GM10847 (cell line): ENCODE results near the gene MAP3K5.

Experiments used
- POLR2A ChIP-seq: IDR thresholded peaks from 2 replicates; pipeline ENCODE4 v1.6.1; 2011; ENCODE audit not compliant: insufficient read length; ENCODE audit errors: extremely low read depth

MAP3K5 gene, protein sequence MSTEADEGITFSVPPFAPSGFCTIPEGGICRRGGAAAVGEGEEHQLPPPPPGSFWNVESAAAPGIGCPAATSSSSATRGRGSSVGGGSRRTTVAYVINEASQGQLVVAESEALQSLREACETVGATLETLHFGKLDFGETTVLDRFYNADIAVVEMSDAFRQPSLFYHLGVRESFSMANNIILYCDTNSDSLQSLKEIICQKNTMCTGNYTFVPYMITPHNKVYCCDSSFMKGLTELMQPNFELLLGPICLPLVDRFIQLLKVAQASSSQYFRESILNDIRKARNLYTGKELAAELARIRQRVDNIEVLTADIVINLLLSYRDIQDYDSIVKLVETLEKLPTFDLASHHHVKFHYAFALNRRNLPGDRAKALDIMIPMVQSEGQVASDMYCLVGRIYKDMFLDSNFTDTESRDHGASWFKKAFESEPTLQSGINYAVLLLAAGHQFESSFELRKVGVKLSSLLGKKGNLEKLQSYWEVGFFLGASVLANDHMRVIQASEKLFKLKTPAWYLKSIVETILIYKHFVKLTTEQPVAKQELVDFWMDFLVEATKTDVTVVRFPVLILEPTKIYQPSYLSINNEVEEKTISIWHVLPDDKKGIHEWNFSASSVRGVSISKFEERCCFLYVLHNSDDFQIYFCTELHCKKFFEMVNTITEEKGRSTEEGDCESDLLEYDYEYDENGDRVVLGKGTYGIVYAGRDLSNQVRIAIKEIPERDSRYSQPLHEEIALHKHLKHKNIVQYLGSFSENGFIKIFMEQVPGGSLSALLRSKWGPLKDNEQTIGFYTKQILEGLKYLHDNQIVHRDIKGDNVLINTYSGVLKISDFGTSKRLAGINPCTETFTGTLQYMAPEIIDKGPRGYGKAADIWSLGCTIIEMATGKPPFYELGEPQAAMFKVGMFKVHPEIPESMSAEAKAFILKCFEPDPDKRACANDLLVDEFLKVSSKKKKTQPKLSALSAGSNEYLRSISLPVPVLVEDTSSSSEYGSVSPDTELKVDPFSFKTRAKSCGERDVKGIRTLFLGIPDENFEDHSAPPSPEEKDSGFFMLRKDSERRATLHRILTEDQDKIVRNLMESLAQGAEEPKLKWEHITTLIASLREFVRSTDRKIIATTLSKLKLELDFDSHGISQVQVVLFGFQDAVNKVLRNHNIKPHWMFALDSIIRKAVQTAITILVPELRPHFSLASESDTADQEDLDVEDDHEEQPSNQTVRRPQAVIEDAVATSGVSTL (N-terminal part only)

DNA sequence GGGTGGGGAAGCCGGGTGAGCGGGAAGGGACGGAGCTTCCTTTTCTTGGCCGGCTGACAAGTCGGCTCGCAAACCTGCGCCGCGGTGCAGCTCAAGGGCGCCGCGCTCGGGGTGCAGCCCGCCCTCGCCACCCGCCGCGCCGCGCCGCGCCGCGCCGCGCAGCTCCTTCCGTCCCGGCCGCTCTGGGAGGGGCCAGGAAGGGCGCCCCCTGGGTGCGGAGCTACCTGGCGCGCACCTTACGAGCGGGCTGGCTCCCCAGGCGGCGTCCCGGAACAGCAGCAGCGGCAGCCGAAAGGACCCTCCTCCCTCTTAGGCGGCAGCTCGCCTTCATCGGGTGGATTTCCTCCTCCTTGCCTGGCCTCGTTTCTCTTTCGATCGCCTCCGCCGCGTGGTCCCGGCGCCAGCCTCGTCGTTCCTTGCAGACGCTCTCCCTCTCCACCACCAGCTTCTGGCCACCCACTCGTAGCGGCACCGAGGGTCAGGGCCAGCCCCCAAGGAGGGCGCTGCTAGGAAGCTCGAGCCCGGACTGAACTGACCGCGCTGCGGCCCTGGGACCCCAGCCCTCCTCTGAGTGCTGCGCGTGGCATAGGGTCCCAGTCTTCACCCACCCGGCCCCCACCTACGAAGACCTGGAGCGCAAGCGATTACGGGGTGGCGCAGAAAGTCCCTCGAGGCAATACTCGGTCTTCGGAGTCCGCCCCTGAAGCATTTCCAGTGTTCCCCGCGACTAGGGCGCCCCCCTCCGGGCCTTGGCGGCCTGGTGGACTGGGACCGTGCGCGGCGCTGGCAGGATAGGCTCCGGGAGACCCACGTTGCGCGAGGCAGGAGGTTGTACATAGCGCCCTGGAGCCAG, at the start of gene MAP3K5:
Gene MAP3K5, minus strand, starts transcription at position 68 of the 853 bp plus-strand sequence. CDS start 320 bp downstream, outside the sequence.
- peak; percentile 46 for TF ChIP-seq POLR2A

DNA sequence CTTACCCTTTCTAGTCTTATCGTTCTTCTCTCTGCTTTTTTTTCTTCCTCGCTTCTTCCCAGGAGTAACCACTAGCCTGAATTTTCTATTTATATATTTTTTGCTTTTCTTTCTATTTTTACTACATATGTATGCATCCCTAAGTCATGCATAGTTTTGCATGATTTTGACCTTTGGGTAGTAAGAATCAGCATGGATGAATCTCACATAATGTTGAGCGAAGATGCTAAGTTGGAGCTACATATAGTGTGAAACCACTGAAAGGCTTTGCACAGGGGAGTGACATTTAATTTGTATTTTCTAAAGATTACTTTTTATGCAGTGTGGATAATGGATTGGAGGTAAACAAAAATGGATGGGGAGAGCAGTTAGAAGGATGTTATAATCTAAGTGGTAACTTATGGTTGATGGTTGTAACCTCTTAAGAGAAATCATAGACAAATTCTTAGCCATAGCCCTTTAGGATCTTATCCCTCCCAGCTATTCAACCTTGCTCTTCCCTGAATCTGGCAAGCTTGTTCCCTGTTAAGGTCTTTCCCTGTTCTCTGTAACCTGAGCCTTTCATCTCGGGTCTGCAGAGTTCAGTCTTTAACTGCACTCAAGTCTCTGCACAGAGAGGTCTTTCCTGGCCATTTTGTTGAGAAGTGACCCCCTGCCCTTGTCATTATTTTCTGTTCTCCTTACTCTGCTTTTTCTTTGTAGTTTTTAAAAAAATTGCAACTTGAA, 48.2 kb upstream of the MAP3K5 start:
- TF ChIP-seq POLR2A, result no peak

DNA sequence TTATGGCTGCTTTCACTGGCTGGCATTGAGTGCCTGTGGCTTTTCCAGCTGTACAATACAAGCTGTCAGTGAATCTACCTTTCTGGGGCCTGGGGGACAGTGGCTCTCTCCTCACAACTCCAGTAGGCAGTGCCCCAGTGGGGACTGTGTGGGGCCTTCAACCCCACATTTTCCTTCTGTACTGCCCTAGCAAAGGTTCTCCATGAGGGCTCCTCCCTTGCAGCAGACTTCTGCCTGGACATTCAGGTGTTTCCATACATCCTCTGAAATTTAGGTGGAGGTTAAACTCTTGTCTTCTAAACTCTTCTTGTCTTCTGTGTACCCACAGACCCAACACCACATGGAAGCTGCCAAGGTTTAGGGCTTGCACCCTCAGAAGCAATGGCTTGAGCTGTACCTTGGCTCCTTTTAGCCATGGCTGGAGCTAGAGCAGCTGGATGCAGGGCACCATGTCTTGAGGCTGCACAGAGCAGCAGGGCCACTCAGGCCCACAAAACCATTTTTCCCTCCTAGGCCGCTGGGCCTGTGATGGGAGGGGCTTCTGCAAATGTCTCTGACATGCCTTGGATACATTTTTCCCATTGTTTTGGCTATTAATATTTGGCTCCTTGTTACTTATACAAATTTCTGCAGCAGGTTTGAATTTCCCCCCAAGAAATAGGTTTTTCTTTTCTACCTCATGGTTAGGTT, 39.7 kb upstream of the MAP3K5 start:
- no peak for TF ChIP-seq POLR2A

DNA sequence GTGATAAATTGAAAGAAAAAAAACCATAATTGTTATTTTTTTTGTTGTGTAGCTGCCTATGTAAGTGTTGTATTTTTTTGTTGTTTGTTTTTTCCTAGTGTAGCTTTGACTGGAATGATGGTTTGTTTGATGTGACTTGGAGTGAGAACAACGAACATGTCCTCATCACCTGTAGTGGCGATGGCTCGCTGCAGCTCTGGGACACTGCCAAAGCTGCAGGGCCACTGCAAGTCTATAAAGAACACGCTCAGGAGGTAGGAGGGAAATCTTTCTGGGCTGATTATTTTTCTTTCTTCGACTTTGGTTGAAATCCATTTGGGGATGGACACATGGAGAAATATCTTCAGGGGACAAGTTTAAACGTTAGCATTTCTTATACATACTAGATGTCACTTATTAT, 33.9 kb upstream of the MAP3K5 start:
- no peak for TF ChIP-seq POLR2A

DNA sequence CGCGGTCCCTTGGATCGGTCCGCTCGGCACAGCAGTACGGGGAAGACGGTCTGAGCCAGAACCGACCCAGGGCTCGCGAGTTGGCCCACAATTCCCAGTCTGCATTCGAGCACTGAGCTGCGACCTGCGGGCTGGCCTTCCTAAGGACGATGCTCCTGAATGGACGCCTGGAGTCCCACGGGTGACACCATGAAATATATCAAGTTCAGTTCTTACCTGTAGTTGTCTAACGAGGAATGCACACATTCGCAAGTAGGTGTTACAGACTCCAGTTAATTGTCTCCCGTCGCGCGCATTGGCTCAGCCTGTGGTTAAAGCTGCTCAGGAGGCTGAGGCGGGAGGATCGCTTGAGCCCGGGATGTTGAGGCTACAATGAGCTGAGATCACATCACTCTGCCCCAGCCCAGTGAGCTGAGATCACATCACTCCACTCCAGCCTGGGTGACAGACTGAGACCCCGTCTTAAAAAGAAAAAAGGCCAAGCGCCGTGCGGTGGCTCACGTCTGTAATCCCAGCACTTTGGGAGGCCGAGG, 30.9 kb upstream of the MAP3K5 start:
- TF ChIP-seq POLR2A, result no peak

DNA sequence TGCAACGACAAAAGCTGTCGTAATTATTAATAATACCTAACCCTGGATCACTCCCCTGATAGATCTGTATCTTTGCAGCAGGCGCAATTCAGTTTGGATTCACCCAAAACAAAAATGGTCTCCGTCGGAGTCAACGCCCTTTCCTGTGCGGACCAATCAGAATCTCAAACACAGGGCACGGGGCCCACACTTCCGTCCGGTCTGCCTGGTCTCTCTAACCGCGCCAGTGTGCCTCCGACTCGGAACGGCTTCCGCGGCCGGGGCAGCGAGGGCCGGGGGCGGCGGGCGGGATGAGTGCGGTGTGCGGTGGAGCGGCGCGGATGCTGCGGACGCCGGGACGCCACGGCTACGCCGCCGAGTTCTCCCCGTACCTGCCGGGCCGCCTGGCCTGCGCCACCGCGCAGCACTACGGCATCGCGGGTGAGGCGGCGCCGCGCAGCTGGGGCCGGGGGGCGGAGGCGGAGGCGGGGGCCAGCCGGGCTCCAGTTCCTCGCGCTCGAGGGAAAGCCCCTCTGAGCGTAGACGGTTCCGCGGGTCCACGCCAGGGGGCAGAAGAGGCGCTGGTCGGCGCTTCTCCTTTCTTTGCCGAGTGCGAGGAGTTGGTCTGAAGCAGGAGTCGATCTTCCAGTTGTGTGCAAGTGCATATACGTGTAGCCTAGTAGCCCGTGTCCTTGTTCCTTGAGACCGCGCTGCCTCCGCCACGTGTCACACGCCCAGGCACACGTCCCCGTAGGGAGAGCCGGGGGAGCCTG, 30.3 kb upstream of the MAP3K5 start, which contains the start of gene PEX7:
Gene PEX7, plus strand, starts transcription at position 217 of the 752 bp plus-strand sequence. Its CDS starts 74 bp downstream, at position 291.
- peak; percentile 82 for TF ChIP-seq POLR2A

DNA sequence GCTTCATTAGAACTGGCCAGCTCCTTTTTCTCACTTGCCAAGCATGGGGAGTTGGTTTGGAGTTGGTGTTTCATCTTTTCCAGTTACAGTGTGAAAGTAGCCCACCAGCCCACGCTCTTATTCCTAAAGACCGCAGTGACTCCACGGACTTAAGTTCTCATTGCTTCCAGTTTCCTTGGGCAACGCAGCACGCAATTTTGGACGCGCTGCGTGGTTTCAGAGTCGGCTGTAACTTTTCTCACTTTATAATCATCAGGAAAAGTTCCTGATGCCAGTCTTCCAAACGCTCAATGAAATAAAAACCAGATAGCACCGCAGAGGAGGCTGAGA, 29.7 kb upstream of the MAP3K5 start:
- no peak for TF ChIP-seq POLR2A

DNA sequence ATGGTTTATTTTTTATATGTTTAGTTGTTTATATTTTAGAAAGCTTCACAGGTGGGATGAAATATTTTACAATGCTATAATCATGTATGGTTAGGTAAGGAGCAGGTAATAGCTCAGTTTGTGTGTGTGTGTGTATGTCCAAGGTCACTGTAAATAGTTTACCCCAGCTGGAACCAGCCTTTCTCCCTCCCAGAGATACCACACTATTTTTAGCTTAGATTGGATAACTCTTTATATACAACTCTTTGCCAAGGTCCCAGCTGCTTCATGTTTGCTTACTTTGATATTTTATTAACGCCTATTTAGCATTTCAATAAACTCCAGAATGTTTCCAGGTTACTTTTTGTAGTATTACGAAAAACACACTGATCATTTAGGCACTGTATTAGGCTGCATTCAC, 28.3 kb upstream of the MAP3K5 start:
- TF ChIP-seq POLR2A, result no peak

DNA sequence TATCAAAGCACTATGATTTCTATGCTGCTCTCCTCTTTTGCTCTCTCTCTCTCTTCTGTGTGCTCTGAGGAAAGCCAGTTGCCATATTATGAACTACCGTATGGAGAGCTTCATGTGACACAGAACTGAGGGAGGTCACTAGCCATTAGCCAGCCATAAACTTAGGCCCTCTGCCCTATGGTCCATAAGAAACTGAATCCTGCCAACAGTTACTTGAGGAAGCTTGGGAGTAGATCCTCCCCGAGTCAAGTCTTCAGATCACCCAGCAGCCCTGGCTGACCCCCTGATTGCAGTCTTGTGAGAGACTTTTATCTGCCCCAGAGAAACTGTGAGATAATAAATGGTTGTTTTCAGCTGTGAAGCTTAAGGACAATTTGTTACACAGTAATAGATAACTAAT, 24.4 kb upstream of the MAP3K5 start:
- no peak for TF ChIP-seq POLR2A

DNA sequence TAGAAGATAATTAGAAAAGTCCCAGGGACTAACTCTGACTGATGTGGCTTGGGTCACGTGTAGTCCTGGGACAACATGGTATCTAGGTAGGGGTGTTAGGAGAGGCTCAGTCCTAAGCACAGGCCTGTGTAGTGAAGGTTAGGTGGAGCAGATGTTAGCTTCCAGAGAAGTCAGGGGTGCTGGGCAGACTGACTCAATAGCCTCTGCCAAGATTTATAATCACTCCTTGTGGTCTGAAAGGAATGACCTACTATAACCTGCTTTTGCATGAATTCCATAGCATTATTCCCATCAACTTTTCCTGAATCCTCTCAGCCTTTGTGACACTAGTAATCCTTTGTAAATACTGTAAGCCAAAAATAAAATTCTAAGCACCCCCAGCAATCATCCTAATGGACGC, 19.9 kb upstream of the MAP3K5 start:
- no peak for TF ChIP-seq POLR2A

DNA sequence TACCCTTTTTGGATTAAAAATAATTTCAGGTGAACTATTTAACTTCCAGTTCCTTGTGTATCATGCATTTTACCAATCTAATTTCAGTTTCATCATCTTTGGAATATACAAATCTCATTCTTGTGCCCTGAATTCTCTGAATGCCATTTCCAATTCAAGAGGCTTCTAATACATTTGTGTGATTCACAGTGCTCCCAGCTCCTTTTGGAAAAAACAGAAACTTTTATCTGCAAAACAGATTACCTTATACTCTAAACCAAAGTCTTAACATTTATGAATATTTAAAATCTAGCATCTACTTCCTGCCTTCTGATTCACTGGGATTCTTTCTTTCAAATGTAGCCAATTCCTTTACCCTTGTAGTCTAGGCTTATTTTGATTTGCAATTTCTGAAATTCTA, 19.0 kb upstream of the MAP3K5 start:
- TF ChIP-seq POLR2A, result no peak

DNA sequence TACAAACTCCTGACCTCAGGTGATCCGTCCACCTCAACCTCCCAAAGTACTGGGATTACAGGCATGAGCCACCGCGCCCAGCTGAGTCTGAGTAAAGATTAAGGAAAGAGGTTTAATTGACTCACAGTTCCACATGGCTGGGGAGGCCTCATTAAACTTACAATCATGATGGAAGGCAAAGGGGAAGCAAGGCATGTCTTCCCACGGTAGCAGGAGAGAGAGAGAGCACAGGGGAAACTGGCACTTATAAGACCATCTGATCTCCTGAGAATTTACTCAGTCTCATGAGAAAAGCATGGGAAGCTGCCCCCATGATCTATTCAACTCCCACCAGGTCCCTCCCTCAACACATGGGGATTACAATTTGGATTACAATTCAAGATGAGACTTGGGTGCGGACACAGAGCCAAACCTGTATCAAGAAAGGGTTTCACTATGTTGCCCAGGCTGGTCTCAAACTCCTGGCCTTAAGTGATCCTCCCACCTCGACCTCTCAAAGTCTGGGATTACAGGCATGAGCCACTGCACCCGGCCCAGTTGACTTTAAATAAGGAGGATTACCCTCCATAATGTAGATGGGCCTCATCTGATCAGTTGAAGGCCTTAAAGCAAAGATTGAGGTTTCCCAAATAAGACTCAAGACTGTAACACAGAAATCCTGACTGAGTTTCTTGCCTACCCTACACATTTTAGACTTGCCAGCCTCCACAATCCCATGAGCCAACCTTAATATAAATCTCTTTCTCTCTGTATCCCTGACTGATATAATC, 17.0 kb upstream of the MAP3K5 start:
- no peak for TF ChIP-seq POLR2A

DNA sequence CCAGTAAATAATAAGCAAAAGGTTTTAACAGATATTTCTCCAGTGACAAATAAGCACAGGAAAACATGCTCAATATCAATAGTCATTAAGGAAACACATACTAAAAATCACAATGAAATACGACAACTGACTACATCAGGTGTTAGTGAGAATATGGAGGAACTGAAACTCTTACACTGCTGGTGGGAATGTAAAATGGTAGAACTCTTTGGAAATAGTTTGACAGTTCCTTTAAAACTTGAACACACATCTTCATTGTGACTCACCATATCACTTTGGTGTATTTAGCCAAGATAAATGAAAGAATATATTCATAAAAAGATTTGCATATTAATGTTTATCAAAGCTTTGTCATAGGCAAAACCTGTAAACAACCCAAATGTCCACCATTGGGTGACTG, 11.3 kb upstream of the MAP3K5 start:
- no peak for TF ChIP-seq POLR2A
